Panc1 (cell line): ENCODE results near the gene SESN2. TPM values are rescaled to one million over a fixed set of nuclear protein-coding genes. Genes with fewer than 3 reads are reported as not detected.

Experiments
- ATAC-seq: fragments of 200-7000 bp; cut with Tn5 transposase; 2 replicates; pipeline ENCODE4 v1.9.1; 2020; ENCODE audit warnings: mild to moderate bottlenecking, moderate library complexity
- BruUV-seq: library from RNA; stranded (reverse); fragments of 400-500 nt; replicated peaks from 2 replicates; lab custom pipeline; 2021; lab: Mats Ljungman, UMichigan
- CTCF ChIA-PET: fragments of 300-600 bp; sonication (Branson Sonifier 250); formaldehyde crosslinking; loops from one replicate; lab custom pipeline; 2022; ENCODE audit warnings: antibody characterized with exemption; lab: Charles Lee
- POLR2A ChIA-PET: fragments of 300-600 bp; sonication (Branson Sonifier 250); formaldehyde crosslinking; loops from one replicate; lab custom pipeline; 2022; ENCODE audit warnings: antibody characterized with exemption; lab: Charles Lee
- DNase-seq: peaks from one replicate; pipeline ENCODE4 v3.0.0-alpha.2; 2010; ENCODE audit warnings: low read depth, low spot score
- H3K27ac ChIP-seq: 2 replicates; pipeline ENCODE4 v1.5.1; 2011; ENCODE audit warnings: mild to moderate bottlenecking, low read length, inconsistent platforms
- H3K27me3 ChIP-seq: fragments of 200-500 bp; sonication (Bioruptor generic); 2 replicates; pipeline ENCODE4 v1.6.0; 2014; ENCODE audit warnings: low read length, inconsistent platforms; ENCODE audit not compliant: control insufficient read depth, insufficient read depth
- H3K36me3 ChIP-seq: fragments of 200-500 bp; sonication (Bioruptor generic); 2 replicates; pipeline ENCODE4 v1.5.1; 2014; ENCODE audit warnings: inconsistent platforms, mild to moderate bottlenecking, low read length, moderate library complexity; ENCODE audit not compliant: control insufficient read depth, insufficient read depth
- H3K4me1 ChIP-seq: 2 replicates; pipeline ENCODE4 v1.5.1; 2011; ENCODE audit warnings: inconsistent platforms, mild to moderate bottlenecking, low read length, moderate library complexity; ENCODE audit not compliant: control insufficient read depth, insufficient read depth
- H3K4me3 ChIP-seq, 2 experiments: 2 replicates each; pipeline ENCODE4 v1.5.1; 2011 to 2012; ENCODE audit warnings: low read depth in 2 of 2, low read length in 2 of 2, mild to moderate bottlenecking in 2 of 2, inconsistent platforms in 1 of 2, moderate library complexity in 1 of 2
- H3K9me3 ChIP-seq: fragments of 200-500 bp; sonication (Bioruptor generic); 2 replicates; pipeline ENCODE4 v1.5.1; 2014; ENCODE audit warnings: low read depth, mild to moderate bottlenecking, inconsistent platforms, low read length, moderate library complexity; ENCODE audit not compliant: control insufficient read depth, insufficient read depth
- CTCF ChIP-seq: fragments of 450-650 bp; IDR thresholded peaks from 2 replicates; pipeline ENCODE4 v1.5.1; 2017; ENCODE audit warnings: mild to moderate bottlenecking
- POLR2AphosphoS5 ChIP-seq: IDR thresholded peaks from 2 replicates; pipeline ENCODE4 v1.6.1; 2012; ENCODE audit warnings: mild to moderate bottlenecking, low read depth, low read length, moderate library complexity
- REST ChIP-seq, 2 experiments: IDR thresholded peaks; 2 replicates each; pipeline ENCODE4 v1.6.1; 2011 to 2012; ENCODE audit warnings: low read depth in 2 of 2, control low read depth in 1 of 2, low read length in 1 of 2, mild to moderate bottlenecking in 1 of 2, moderate library complexity in 1 of 2; ENCODE audit not compliant: insufficient read depth in 1 of 2
- SIN3A ChIP-seq: IDR thresholded peaks from 2 replicates; pipeline ENCODE4 v1.6.1; 2012; ENCODE audit warnings: low read depth, mild to moderate bottlenecking, low read length, moderate library complexity, borderline replicate concordance; ENCODE audit not compliant: insufficient read depth
- TCF7L2 ChIP-seq: IDR thresholded peaks from 2 replicates; pipeline ENCODE4 v1.6.1; 2011; ENCODE audit warnings: mild to moderate bottlenecking, low read depth, low read length, inconsistent platforms
- in situ Hi-C: cut with HindIII; loops from 2 replicates; pipeline ENCODE4 v1.10.0; 2016; ENCODE audit warnings: low sequenced_read_pairs, low pct_unique_long_range_greater_than_20kb
- intact Hi-C: fragments of 100-400 bp; cut with micrococcal nuclease; formaldehyde crosslinking; loops from one replicate; pipeline ENCODE4 v1.10.0; 2022; ENCODE audit not compliant: unreplicated experiment
- total RNA-seq: library from RNA; stranded (reverse); gene quantifications from one replicate; pipeline ENCODE4 v1.2.1, GENCODE V29; 2021; ENCODE audit not compliant: unreplicated experiment

SESN2 gene
- total RNA-seq, 1 experiment from 2014 or later, result 19.7 TPM

GRCh38 chr1:28240024-28240423, 19.3 kb upstream of the SESN2 start:
- intact Hi-C loops, result no loop called here
- Histone ChIP-seq H3K4me1 (peaks cover 8% of the 10 kb centered on the region), H3K27ac (no peak overlapping the region), H3K36me3 (no peaks in the 10 kb centered on the region; the same call in 1 of the 2 replicates), H3K9me3 (no peaks in the 10 kb centered on the region), H3K27me3 (no peaks in the 10 kb centered on the region), H3K4me3 (no peak overlapping the region)
- ChIA-PET POLR2A (no interaction called here), CTCF (no interaction called here)
- TF ChIP-seq TCF7L2, result no peak
- TF ChIP-seq REST (IDR thresholded peaks at IDR 0.05; ENCODE audit: insufficient read depth in 1 of 2, low read depth in 2 of 2, low read length in 1 of 2), result no peak
- DNase-seq, result no peak
- in situ Hi-C loops, result no loop called here
- ATAC-seq, result no peak
- BruUV-seq, result no TSS peak

GRCh38 chr1:28241638-28242241, 17.6 kb upstream of the SESN2 start:
- no peak for ATAC-seq
- ChIA-PET POLR2A (no interaction called here), CTCF (no interaction called here)
- H3K9me3 ChIP-seq, result no peaks in the 10 kb centered on the region
- no peaks in the 10 kb centered on the region; the same call in 1 of the 2 replicates for H3K36me3 ChIP-seq
- no peak overlapping the region for H3K27ac ChIP-seq
- no peak overlapping the region for H3K4me3 ChIP-seq
- no TSS peak for BruUV-seq
- intact Hi-C loops, result no loop called here
- H3K4me1 ChIP-seq, result peaks cover 13% of the 10 kb centered on the region
- no peak for DNase-seq
- no peaks in the 10 kb centered on the region for H3K27me3 ChIP-seq
- in situ Hi-C loops, result no loop called here
- TF ChIP-seq SIN3A, result no peak
- TF ChIP-seq TCF7L2, result no peak
- no peak for TF ChIP-seq POLR2AphosphoS5
- no peak for TF ChIP-seq CTCF
- no peak for TF ChIP-seq REST (IDR thresholded peaks at IDR 0.05; ENCODE audit: insufficient read depth in 1 of 2, low read depth in 2 of 2, low read length in 1 of 2)
